ENCODE measurements around the gene APPL2. TPM values are rescaled to one million over a fixed set of nuclear protein-coding genes. Genes with fewer than 3 reads are reported as not detected.

Gene APPL2
- total RNA-seq, 4 donors from 2014 or later: 81.4 to 410 (median 151) TPM

- H3K4me1 ChIP-seq: no peaks in the 10 kb centered on the region
- no peak for DNase-seq
- H3K27me3 ChIP-seq: no peaks in the 10 kb centered on the region
- no peaks in the 10 kb centered on the region for H3K9me3 ChIP-seq
- TF ChIP-seq POLR2AphosphoS5 (IDR thresholded peaks at IDR 0.05): no peak
- TF ChIP-seq POLR2A (IDR thresholded peaks at IDR 0.05): no peak
- TF ChIP-seq EP300 (IDR thresholded peaks at IDR 0.05; ENCODE audit: low read depth): no peak
- no peak for TF ChIP-seq CTCF (IDR thresholded peaks at IDR 0.05)
- in situ Hi-C loops (cut with MboI; ENCODE audit: low pct_ligation_motif_present in 1 of 4, low pct_unique_long_range_greater_than_20kb in 1 of 4, low sequenced_read_pairs in 3 of 4) (no loop called here), intact Hi-C loops (cut with DNase I; ENCODE audit: low total_unique reads) (no loop called here)
- WGBS, 2 donors (ENCODE audit: low coverage in 1 of 2): 73 to 90% methylated on average over 2 to 4 of the region's 4 CpGs
- H3K4me3 ChIP-seq: no peak overlapping the region
- H3K36me3 ChIP-seq: no peaks in the 10 kb centered on the region
- no peak overlapping the region for H3K27ac ChIP-seq
These were observed 9.3 kb upstream of the APPL2 start for GRCh38 chr12:105245291-105245690.

GRCh38 chr12:105240228-105240627 is 4.3 kb upstream of the APPL2 start:
- in situ Hi-C loops (cut with MboI; ENCODE audit: low pct_ligation_motif_present in 1 of 4, low pct_unique_long_range_greater_than_20kb in 1 of 4, low sequenced_read_pairs in 3 of 4): no loop called here
- Histone ChIP-seq H3K9me3 (no peaks in the 10 kb centered on the region), H3K36me3 (no peaks in the 10 kb centered on the region), H3K27me3 (no peaks in the 10 kb centered on the region), H3K4me1 (peaks cover 0 to 14% (median 4%) of the 10 kb centered on the region in 4 donors), H3K4me3 (no peak overlapping the region), H3K27ac (no peak overlapping the region)
- TF ChIP-seq CTCF (IDR thresholded peaks at IDR 0.05) (no peak), POLR2A (IDR thresholded peaks at IDR 0.05) (no peak), EP300 (IDR thresholded peaks at IDR 0.05; ENCODE audit: low read depth) (no peak), POLR2AphosphoS5 (IDR thresholded peaks at IDR 0.05) (no peak)
- 82 to 91% methylated on average over 1 of the region's 1 CpG for WGBS, 2 donors (ENCODE audit: low coverage in 1 of 2)
- intact Hi-C loops (cut with DNase I; ENCODE audit: low total_unique reads): no loop called here
- DNase-seq: no peak

- intact Hi-C loops (cut with DNase I; ENCODE audit: low total_unique reads) (no loop called here), in situ Hi-C loops (cut with MboI; ENCODE audit: low pct_ligation_motif_present in 1 of 4, low pct_unique_long_range_greater_than_20kb in 1 of 4, low sequenced_read_pairs in 3 of 4) (no loop called here)
- H3K4me1 ChIP-seq: peaks cover 4 to 23% (median 13%) of the 10 kb centered on the region in 4 donors
- peak; percentile 42 for DNase-seq
- H3K9me3 ChIP-seq: no peaks in the 10 kb centered on the region
- H3K27me3 ChIP-seq: no peaks in the 10 kb centered on the region
- H3K27ac ChIP-seq: peak overlapping the region in 1 of 4 donors; percentile 13
- 29 to 59% methylated on average over 5 of the region's 5 CpGs for WGBS, 2 donors (ENCODE audit: low coverage in 1 of 2)
- TF ChIP-seq POLR2A (IDR thresholded peaks at IDR 0.05): no peak
- no peak for TF ChIP-seq CTCF (IDR thresholded peaks at IDR 0.05)
- no peak overlapping the region for H3K4me3 ChIP-seq
- H3K36me3 ChIP-seq: no peaks in the 10 kb centered on the region
These were observed 3.3 kb upstream of the APPL2 start for GRCh38 chr12:105239304-105239703.

- in situ Hi-C loops (cut with MboI; ENCODE audit: low pct_ligation_motif_present in 1 of 4, low pct_unique_long_range_greater_than_20kb in 1 of 4, low sequenced_read_pairs in 3 of 4): no loop called here
- 86 to 88% methylated on average over 2 of the region's 2 CpGs for WGBS, 2 donors (ENCODE audit: low coverage in 1 of 2)
These were observed 1.7 kb upstream of the APPL2 start for GRCh38 chr12:105237666-105238065.

More at GRCh38 chr12:105237666-105238065, 1.7 kb upstream of the APPL2 start:
- H3K27me3 ChIP-seq: no peaks in the 10 kb centered on the region
- no peak for DNase-seq
- H3K9me3 ChIP-seq: no peaks in the 10 kb centered on the region
- H3K27ac ChIP-seq: no peak overlapping the region
- no peaks in the 10 kb centered on the region for H3K36me3 ChIP-seq
- no peak overlapping the region for H3K4me3 ChIP-seq
- TF ChIP-seq EP300 (IDR thresholded peaks at IDR 0.05; ENCODE audit: low read depth) (no peak), POLR2AphosphoS5 (IDR thresholded peaks at IDR 0.05) (no peak), POLR2A (IDR thresholded peaks at IDR 0.05) (no peak), CTCF (IDR thresholded peaks at IDR 0.05) (no peak)
- H3K4me1 ChIP-seq: peaks cover 16 to 40% (median 29%) of the 10 kb centered on the region in 4 donors
- intact Hi-C loops (cut with DNase I; ENCODE audit: low total_unique reads): no loop called here

Measured in transverse colon (tissue), 4 donors.